HG02973 (cell line): ENCODE results near the gene ACADS.
"Not testable (repeated sequence)": the region's sequence is repeated elsewhere in the genome, so short reads cannot be mapped to it uniquely, and the experiment has no call there.

ENCODE experiments used
- ATAC-seq: cut with Tn5 transposase; IDR thresholded peaks from one replicate; pipeline ENCODE4 v1.9.1; 2021; ENCODE audit warnings: moderate library complexity; ENCODE audit not compliant: unreplicated experiment

ACADS gene

DNA sequence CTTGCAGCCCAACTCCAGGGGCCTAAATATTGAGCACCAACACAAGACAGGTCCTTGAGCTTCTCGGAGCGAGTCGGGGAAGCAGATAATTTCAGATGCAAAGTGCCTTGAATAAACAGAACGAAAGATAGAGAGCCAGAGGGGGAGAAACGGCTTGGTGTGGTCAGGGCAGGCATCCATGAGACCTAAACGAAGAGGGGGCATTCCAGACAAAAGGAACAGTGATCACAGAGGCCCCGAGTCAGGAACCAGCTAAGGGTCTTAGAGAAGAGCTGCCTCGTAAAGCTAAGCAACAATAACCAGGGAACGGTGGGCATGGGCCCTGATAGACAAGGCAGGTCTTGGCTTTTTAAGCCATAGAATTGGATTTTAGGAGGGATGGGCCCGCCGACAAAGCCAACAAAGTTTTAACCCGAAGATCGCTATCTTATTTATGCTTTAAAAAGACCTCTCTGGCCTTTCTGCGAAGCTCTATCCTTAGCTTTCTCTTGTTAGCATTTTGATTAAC, 421 bp upstream of the ACADS start:
- no peak for ATAC-seq

DNA sequence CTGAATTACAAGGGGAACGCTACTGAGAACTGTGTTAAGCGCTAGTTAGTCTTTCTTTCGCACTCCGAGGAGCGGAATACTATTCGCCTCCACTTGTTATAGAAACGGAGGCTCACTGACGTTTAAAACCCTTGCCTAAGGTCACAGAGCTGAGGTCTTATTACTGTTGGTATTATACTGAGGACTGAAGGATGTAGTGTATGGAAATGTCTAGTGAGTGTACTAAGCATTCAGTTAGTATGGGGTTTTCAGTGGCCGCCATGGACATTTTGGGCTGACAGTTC, 826 bp downstream of the ACADS start:
- ATAC-seq: no peak

DNA sequence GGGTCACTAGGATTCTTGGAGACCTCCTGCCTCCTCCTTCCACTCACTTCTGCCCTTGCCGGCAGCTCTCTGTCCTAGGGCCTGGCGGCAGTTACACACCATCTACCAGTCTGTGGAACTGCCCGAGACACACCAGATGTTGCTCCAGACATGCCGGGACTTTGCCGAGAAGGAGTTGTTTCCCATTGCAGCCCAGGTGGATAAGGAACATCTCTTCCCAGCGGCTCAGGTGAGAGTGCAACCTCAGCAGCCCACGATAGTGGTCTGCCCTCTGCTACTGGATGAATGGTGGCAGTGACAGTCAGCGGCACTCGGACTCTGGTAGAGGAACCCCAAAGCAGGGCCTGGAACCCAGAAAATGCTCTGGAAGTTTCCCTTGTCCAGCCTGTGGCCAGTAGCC, 1.3 kb downstream of the ACADS start:
- ATAC-seq: no peak

- not testable (repeated sequence) for ATAC-seq
Measured at GRCh38 chr12:120732198-120732597, 6.6 kb downstream of the ACADS start.

DNA sequence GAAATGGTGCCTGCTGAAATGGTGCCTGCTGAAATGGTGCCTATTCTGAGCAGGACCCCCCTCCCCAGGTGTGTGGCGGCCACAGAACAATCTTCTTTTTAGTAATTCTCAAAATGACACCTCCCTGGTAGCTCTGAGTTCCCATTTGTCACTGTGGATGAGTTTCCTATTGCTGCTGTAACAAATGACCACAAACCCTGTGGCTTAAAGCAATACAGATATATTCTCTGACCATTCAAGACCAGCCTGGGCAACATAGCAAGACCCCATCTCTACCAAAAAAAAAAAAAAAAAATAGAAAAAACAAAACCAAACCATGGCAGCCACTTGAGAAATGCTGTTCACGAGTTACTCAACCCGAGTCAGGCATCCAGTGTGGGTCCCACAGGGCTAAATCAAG, 7.9 kb downstream of the ACADS start:
- ATAC-seq: no peak

DNA sequence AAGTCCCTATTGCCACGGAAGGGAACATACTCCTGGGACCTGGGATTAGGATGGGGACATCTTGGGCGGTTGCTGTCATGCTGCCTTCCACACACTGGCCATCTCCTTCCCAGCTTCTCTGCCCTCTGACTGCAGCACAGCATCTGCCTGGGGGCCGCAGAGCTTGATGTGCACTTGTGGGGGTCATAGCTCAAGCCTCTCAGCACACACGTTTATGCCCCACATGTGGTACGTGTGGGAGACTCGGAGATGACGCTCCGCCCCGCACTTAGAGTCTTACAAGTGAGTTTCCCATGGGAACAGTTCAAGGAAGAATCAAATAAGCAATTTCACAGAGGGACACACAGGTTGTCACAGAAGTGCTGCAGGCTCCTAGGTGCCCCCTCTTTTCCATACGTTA, 8.6 kb downstream of the ACADS start:
- ATAC-seq: no peak

DNA sequence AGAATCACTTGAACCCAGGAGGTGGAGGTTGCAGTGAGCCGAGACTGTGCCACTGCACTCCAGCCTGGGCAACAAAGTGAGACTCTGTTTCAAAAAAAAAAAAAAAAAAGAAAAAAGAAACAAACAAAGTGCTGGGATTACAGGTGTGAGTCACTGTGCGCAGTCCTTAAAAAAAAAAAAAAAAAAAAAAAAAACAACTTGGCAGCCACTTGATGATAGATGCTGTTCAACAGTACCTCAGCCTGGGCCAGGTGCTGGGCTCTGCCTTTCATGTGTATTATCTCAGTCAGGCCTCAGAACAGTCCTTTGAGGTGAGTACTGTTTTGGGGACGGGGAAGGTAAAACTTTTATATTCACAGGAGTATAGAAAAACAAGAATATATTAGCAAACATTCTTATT, 9.6 kb downstream of the ACADS start:
- no peak for ATAC-seq

GRCh38 chr12:120736404-120737331, 11.0 kb downstream of the ACADS start:
- ATAC-seq: no peak

GRCh38 chr12:120737557-120738251, 12.1 kb downstream of the ACADS start:
- no peak for ATAC-seq

GRCh38 chr12:120738252-120739030, 12.8 kb downstream of the ACADS start:
- ATAC-seq: no peak

DNA sequence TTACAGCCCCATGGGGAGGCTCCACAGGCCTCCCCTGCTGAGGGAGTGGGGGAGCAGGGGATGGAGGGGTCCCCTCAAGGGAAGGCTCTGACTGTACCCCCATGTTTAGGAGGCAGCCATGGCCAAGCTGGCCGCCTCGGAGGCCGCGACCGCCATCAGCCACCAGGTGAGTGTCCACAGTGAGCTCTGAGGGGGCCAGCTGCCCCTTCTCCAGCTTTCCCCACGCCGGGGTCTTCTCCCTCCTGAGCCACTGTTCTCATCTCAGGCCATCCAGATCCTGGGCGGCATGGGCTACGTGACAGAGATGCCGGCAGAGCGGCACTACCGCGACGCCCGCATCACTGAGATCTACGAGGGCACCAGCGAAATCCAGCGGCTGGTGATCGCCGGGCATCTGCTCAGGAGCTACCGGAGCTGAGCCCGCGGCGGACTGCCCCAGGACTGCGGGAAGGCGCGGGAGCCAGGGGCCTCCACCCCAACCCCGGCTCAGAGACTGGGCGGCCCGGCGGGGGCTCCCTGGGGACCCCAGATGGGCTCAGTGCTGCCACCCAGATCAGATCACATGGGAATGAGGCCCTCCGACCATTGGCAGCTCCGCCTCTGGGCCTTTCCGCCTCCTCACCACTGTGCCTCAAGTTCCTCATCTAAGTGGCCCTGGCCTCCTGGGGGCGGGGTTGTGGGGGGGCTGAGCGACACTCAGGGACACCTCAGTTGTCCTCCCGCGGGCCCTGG, 13.6 kb downstream of the ACADS start:
- no peak for ATAC-seq

GRCh38 chr12:120739821-120740613, 14.4 kb downstream of the ACADS start:
- no peak for ATAC-seq

GRCh38 chr12:120740871-120741270, 15.2 kb downstream of the ACADS start:
- no peak for ATAC-seq

DNA sequence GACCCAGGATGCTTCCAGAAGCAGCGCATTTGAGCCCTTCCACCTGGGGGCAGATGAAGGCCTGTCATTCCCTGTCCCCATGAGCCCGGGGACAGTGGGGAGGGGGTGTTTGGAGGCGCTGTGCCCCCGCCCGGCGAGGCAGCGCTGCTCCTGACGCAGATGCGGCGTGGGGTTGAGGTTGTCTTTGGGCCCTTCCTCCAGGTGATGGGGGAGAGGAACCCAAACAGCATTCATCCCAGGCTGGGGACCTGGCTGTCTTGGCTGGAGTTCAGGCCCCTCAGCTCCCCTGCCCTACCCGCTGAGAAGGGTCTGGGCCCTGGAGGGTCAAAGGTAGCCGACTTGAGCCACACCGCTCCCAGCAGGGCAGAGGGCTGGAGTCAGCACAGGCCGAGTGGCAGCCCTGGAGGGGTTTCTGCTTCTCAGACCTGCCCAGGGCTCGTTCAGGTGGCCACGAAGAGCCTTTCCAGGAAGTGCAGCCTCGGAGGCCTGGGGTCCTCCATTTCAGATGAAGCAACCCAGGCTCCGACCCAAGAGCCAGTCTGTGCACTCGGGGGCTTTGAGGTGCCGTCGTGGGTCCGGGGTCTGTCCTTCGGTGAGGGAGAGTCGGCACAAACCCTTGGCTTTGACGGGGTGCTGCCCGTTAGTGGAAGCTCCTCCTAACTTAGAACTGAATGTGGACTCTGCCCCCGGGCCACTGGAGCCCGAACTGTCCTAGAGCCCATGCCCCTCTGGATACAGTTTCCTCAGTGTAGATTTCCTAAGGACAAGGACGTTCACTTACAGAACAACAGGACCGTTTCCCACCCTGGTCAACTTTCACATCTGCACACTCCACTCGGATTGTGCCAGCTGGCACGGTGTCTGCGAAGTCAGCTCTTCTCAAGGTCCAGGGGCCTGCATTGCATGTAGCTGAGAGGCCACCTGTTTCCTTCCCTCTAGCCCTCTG, 16.1 kb downstream of the ACADS start:
- no peak for ATAC-seq

DNA sequence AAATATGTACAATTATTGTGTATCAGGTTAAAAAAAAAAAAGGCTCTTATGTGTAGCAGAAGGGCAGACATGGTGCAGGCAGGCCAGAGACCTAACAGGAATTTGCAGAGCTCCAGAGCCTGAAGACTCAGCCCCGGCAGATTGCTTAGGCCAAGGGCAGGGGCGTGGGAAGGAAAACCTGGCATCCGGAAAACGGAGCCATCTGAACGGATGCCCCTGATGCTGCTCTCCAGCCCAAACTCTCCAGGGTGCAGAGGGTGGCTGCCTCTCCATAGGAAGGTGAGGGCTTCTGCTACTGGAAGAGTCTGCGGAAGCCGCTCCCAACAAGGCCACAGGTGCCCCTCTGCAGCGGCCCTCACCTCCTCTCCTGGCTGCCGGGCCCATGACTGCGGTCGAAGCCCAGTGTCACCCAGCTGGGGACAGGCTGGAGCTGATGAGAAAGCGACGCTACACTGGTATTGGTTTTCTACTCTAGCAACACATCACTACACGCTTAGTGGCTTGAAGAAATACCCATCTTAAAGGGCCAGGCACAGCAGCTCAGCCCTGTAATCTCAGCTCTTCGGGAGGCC, 19.4 kb downstream of the ACADS start:
- ATAC-seq: no peak

GRCh38 chr12:120748242-120748641, 22.6 kb downstream of the ACADS start:
- no peak for ATAC-seq

DNA sequence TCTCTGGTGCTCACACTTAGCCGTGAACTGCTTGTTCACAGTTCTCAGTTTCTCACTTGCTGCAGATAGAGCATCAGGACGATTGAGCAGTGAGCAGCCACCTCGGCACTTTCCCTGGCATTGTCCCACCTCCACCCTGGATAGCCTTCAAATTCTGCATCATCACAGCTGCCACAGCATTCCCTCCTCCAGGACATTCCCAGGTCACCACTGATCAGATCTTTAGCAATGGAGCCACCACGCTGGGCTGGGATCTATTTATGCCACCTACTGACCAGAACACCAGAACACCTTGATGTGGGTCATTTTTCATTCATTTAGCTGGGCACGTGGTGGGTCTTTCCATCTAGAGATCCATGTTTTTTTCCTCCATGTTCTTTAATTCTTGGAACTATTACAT, 23.6 kb downstream of the ACADS start:
- no peak for ATAC-seq

DNA sequence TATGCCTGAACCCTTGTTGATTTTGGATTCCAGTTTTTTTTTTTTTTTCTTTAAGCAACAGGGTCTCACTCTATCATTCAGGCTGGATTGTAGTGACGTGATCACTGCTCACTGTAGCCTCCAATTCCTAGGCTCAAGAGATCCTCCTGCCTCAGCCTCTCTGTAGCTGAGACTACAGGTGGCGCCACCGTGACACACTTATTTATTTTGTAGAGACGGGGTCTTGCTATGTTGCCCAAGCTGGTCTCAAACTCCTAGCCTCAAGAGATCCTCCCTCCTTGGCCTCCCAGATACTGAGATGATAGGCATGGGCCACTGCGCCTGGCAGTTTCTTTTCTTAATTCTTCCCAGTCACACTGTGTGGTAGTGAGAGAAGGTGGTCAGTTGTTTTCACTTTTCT, 25.2 kb downstream of the ACADS start:
- no peak for ATAC-seq

- no peak for ATAC-seq
Measured at GRCh38 chr12:120751389-120751788, 25.8 kb downstream of the ACADS start.
